ENCODE results near the gene SLC29A3. TPM values are rescaled to one million over a fixed set of nuclear protein-coding genes. Genes with fewer than 3 reads are reported as not detected.

The SLC29A3 gene
- polyA plus RNA-seq, 3 donors, result 9.7 to 28.4 (median 16.6) TPM

- H3K4me3 ChIP-seq (replicated peaks in 1 of 3; ENCODE audit: low read depth in 2 of 3, low read length in 3 of 3), result no peak overlapping the region
- no peak overlapping the region for H3K4me2 ChIP-seq (replicated peaks; ENCODE audit: extremely low read depth, low read length, poor library complexity, severe bottlenecking)
- Mint-ChIP-seq H3K4me3 (no peak overlapping the region), H3K9me3 (no peaks in the 10 kb centered on the region), H3K36me3 (no peaks in the 10 kb centered on the region), H3K27ac (no peak overlapping the region), H3K27me3 (ENCODE audit: low read depth in 3 of 3) (peaks cover 0 to 3% (median 1%) of the 10 kb centered on the region in 3 donors), H3K4me1 (peaks cover 28% of the 10 kb centered on the region)
- DNase-seq, result no peak
- no peaks in the 10 kb centered on the region for H3K9me3 ChIP-seq (replicated peaks in 1 of 2; ENCODE audit: control insufficient read depth in 1 of 2, insufficient read depth in 1 of 2, low read length in 2 of 2)
- peaks cover 10 to 17% of the 10 kb centered on the region in 2 donors for H3K4me1 ChIP-seq (ENCODE audit: control insufficient read depth in 1 of 2, insufficient read depth in 2 of 2, low read length in 2 of 2)
- H2AFZ ChIP-seq (ENCODE audit: insufficient read depth, low read depth, low read length, poor library complexity, severe bottlenecking), result no peak overlapping the region
- peak; percentile 36 for TF ChIP-seq CTCF (IDR thresholded peaks at IDR 0.05)
- H3K36me3 ChIP-seq (replicated peaks in 1 of 2; ENCODE audit: control insufficient read depth in 1 of 2, insufficient read depth in 2 of 2, low read length in 2 of 2), result no peaks in the 10 kb centered on the region
- H4K20me1 ChIP-seq (ENCODE audit: insufficient read depth, low read length), result no peaks in the 10 kb centered on the region
- intact Hi-C loops (cut with micrococcal nuclease), result no loop called here
- no peaks in the 10 kb centered on the region for H3K27me3 ChIP-seq (ENCODE audit: control insufficient read depth in 2 of 2, insufficient read depth in 2 of 2, low read length in 2 of 2)
- H3K79me2 ChIP-seq (ENCODE audit: insufficient read depth, low read length), result no peaks in the 10 kb centered on the region
- H3K9ac ChIP-seq (ENCODE audit: insufficient read depth, low read length, poor library complexity, severe bottlenecking), result no peak overlapping the region
- no peak overlapping the region for H3K27ac ChIP-seq (ENCODE audit: low read depth in 1 of 2, low read length in 2 of 2)
- no CpG with 5 or more reads among the region's 1 CpG for WGBS (ENCODE audit: insufficient coverage)
Observed at GRCh38 chr10:71303569-71303907, 15.5 kb upstream of the SLC29A3 start.

GRCh38 chr10:71304914-71305313, 14.1 kb upstream of the SLC29A3 start:
- no peaks in the 10 kb centered on the region for H4K20me1 ChIP-seq (ENCODE audit: insufficient read depth, low read length)
- intact Hi-C loops (cut with micrococcal nuclease), result no loop called here
- no peak for DNase-seq
- H3K9ac ChIP-seq (ENCODE audit: insufficient read depth, low read length, poor library complexity, severe bottlenecking), result no peak overlapping the region
- no peaks in the 10 kb centered on the region for H3K9me3 ChIP-seq (replicated peaks in 1 of 2; ENCODE audit: control insufficient read depth in 1 of 2, insufficient read depth in 1 of 2, low read length in 2 of 2)
- no peak overlapping the region for H2AFZ ChIP-seq (ENCODE audit: insufficient read depth, low read depth, low read length, poor library complexity, severe bottlenecking)
- 76% methylated on average over 5 of the region's 6 CpGs for WGBS (ENCODE audit: insufficient coverage)
- no peaks in the 10 kb centered on the region for H3K79me2 ChIP-seq (ENCODE audit: insufficient read depth, low read length)
- H3K4me3 ChIP-seq (replicated peaks in 1 of 3; ENCODE audit: low read depth in 2 of 3, low read length in 3 of 3), result no peak overlapping the region
- Mint-ChIP-seq H3K36me3 (no peaks in the 10 kb centered on the region), H3K4me3 (no peak overlapping the region), H3K27me3 (ENCODE audit: low read depth in 3 of 3) (peaks cover 0 to 1% (median 0%) of the 10 kb centered on the region in 3 donors), H3K4me1 (peaks cover 19% of the 10 kb centered on the region), H3K9me3 (no peaks in the 10 kb centered on the region), H3K27ac (no peak overlapping the region)
- H3K4me1 ChIP-seq (ENCODE audit: control insufficient read depth in 1 of 2, insufficient read depth in 2 of 2, low read length in 2 of 2), result peaks cover 0 to 3% of the 10 kb centered on the region in 2 donors
- H3K4me2 ChIP-seq (replicated peaks; ENCODE audit: extremely low read depth, low read length, poor library complexity, severe bottlenecking), result no peak overlapping the region
- no peaks in the 10 kb centered on the region for H3K36me3 ChIP-seq (replicated peaks in 1 of 2; ENCODE audit: control insufficient read depth in 1 of 2, insufficient read depth in 2 of 2, low read length in 2 of 2)
- no peak overlapping the region for H3K27ac ChIP-seq (ENCODE audit: low read depth in 1 of 2, low read length in 2 of 2)
- no peak for TF ChIP-seq CTCF (IDR thresholded peaks at IDR 0.05)
- H3K27me3 ChIP-seq (ENCODE audit: control insufficient read depth in 2 of 2, insufficient read depth in 2 of 2, low read length in 2 of 2), result no peaks in the 10 kb centered on the region

Data from CD14-positive monocyte (primary cell).